GM12892 (cell line): ENCODE results near the gene LRRTM2.

Experiments used
- POLR2A ChIP-seq: IDR thresholded peaks from 2 replicates; pipeline ENCODE4 v1.6.1; 2011; ENCODE audit warnings: low read depth, low read length, control low read depth
- TAF1 ChIP-seq: IDR thresholded peaks from 2 replicates; pipeline ENCODE4 v1.6.1; 2011; ENCODE audit warnings: low read depth, mild to moderate bottlenecking, control low read depth, low read length, borderline replicate concordance

DNA sequence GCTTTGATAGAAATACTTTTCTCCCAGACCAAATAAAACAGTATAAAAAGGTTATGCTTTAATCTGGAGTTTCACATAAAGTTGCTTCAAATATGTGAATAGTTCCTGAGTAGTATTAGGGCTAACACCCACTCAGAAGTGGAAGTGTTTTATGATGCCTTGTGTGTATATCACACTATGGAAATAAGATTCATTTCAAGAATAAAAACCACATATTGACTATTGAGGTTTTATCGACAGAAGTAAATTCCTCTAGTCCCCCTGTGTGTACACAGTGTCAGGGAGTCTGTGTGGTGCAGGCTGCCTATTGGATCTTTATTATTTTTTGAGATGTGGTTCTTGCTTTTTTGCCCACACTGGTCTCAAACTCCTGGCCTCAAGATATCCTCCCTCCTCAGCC lies 20.8 kb upstream of the LRRTM2 start:
- no peak for TF ChIP-seq TAF1
- no peak for TF ChIP-seq POLR2A
